IMR-90 (cell line): ENCODE results near the gene NHP2. TPM values are rescaled to one million over a fixed set of nuclear protein-coding genes. Genes with fewer than 3 reads are reported as not detected.

ENCODE experiments used
- ATAC-seq: fragments of 200-7000 bp; cut with Tn5 transposase; 2 replicates; pipeline ENCODE4 v1.9.1; 2020; ENCODE audit warnings: low read depth, mild to moderate bottlenecking, moderate library complexity
- BruUV-seq: library from RNA; stranded (reverse); fragments of 400-500 nt; replicated peaks from 2 replicates; lab custom pipeline; 2021; lab: Mats Ljungman, UMichigan
- CTCF ChIA-PET: fragments of 300-600 bp; formaldehyde crosslinking; extraction: SDS; loops from one replicate; lab custom pipeline; 2021; ENCODE audit warnings: antibody characterized with exemption; lab: Yijun Ruan, JAX
- POLR2A ChIA-PET: fragments of 300-600 bp; sonication (Branson Sonifier 250); formaldehyde crosslinking; loops from one replicate; lab custom pipeline; 2022; ENCODE audit warnings: antibody characterized with exemption; ENCODE audit not compliant: unreplicated experiment; lab: Charles Lee
- DNase-seq: peaks from one replicate; pipeline ENCODE4 v3.0.0; 2013
- H2AFZ ChIP-seq: replicated peaks from 2 replicates; pipeline ENCODE3; 2013; ENCODE audit warnings: low read length, mild to moderate bottlenecking; ENCODE audit not compliant: poor library complexity
- H2AK5ac ChIP-seq: 2 replicates; pipeline ENCODE4 v1.6.1; 2013; ENCODE audit warnings: low read depth, low read length, inconsistent platforms
- H2AK9ac ChIP-seq: replicated peaks from 2 replicates; pipeline ENCODE3; 2013; ENCODE audit warnings: mild to moderate bottlenecking, low read depth, low read length, moderate library complexity; ENCODE audit not compliant: poor library complexity
- H2BK120ac ChIP-seq: 2 replicates; pipeline ENCODE4 v1.6.1; 2013; ENCODE audit warnings: low read depth, low read length, inconsistent platforms
- H2BK15ac ChIP-seq: 3 replicates; pipeline ENCODE4 v1.6.1; 2013; ENCODE audit warnings: low read depth, low read length, inconsistent platforms
- H2BK20ac ChIP-seq: 2 replicates; pipeline ENCODE4 v1.6.1; 2013; ENCODE audit warnings: low read depth, mild to moderate bottlenecking, inconsistent platforms, low read length, moderate library complexity
- H2BK5ac ChIP-seq: 2 replicates; pipeline ENCODE4 v1.6.1; 2013; ENCODE audit warnings: mild to moderate bottlenecking, low read depth, low read length, inconsistent platforms; ENCODE audit not compliant: poor library complexity, severe bottlenecking
- H3K14ac ChIP-seq: replicated peaks from 2 replicates; pipeline ENCODE4 v1.6.1; 2013; ENCODE audit warnings: low read depth, low read length, inconsistent platforms
- H3K18ac ChIP-seq: 2 replicates; pipeline ENCODE4 v1.6.1; 2013; ENCODE audit warnings: low read depth, low read length, control low read depth
- H3K23ac ChIP-seq: 2 replicates; pipeline ENCODE4 v1.6.1; 2013; ENCODE audit warnings: low read depth, low read length, inconsistent platforms
- H3K27ac ChIP-seq: 2 replicates; pipeline ENCODE4 v1.5.1; 2013; ENCODE audit warnings: mild to moderate bottlenecking, control low read depth, low read length; ENCODE audit not compliant: insufficient read depth
- H3K27me3 ChIP-seq: 2 replicates; pipeline ENCODE4 v1.6.1; 2013; ENCODE audit warnings: low read length; ENCODE audit not compliant: control insufficient read depth, insufficient read depth
- H3K36me3 ChIP-seq: 2 replicates; pipeline ENCODE4 v1.6.1; 2013; ENCODE audit warnings: low read length, mixed read lengths; ENCODE audit not compliant: control insufficient read depth, insufficient read depth
- H3K4ac ChIP-seq: 2 replicates; pipeline ENCODE4 v1.6.1; 2013; ENCODE audit warnings: low read depth, low read length, inconsistent platforms
- H3K4me1 ChIP-seq: 2 replicates; pipeline ENCODE4 v1.6.1; 2013; ENCODE audit warnings: low read length, mixed read lengths; ENCODE audit not compliant: control insufficient read depth, insufficient read depth
- H3K4me2 ChIP-seq: 2 replicates; pipeline ENCODE4 v1.6.1; 2013; ENCODE audit warnings: low read depth, mild to moderate bottlenecking, control low read depth, low read length, moderate library complexity
- H3K4me3 ChIP-seq: 2 replicates; pipeline ENCODE4 v1.5.1; 2013; ENCODE audit warnings: low read depth, mild to moderate bottlenecking, control low read depth, low read length, moderate library complexity; ENCODE audit not compliant: insufficient read depth
- H3K56ac ChIP-seq: 2 replicates; pipeline ENCODE4 v1.6.1; 2013; ENCODE audit warnings: low read length, inconsistent platforms; ENCODE audit not compliant: insufficient read depth; ENCODE audit errors: extremely low read depth
- H3K79me1 ChIP-seq, 2 experiments: 2 replicates each; pipeline ENCODE4 v1.6.1; 2013; ENCODE audit warnings: low read length in 2 of 2, inconsistent platforms in 1 of 2, low read depth in 1 of 2
- H3K9ac ChIP-seq: 2 replicates; pipeline ENCODE4 v1.6.1; 2013; ENCODE audit warnings: low read depth, low read length, control low read depth
- H3K9me1 ChIP-seq: 2 replicates; pipeline ENCODE4 v1.6.1; 2013; ENCODE audit warnings: low read length, inconsistent platforms; ENCODE audit not compliant: insufficient read depth
- H3K9me3 ChIP-seq: 2 replicates; pipeline ENCODE4 v1.6.1; 2013; ENCODE audit warnings: low read length; ENCODE audit not compliant: control insufficient read depth, insufficient read depth
- H4K20me1 ChIP-seq: 2 replicates; pipeline ENCODE4 v1.6.1; 2013; ENCODE audit warnings: low read length, inconsistent platforms; ENCODE audit not compliant: insufficient read depth
- H4K5ac ChIP-seq: 2 replicates; pipeline ENCODE4 v1.6.1; 2013; ENCODE audit warnings: mild to moderate bottlenecking, low read depth, low read length, control low read depth
- H4K8ac ChIP-seq, 2 experiments: 2 replicates each; pipeline ENCODE4 v1.6.1; 2013; ENCODE audit warnings: low read depth in 2 of 2, low read length in 2 of 2, control low read depth in 1 of 2, inconsistent platforms in 1 of 2
- H4K91ac ChIP-seq: 2 replicates; pipeline ENCODE4 v1.6.1; 2013; ENCODE audit warnings: low read depth, low read length, inconsistent platforms; ENCODE audit not compliant: insufficient read depth
- BHLHE40 ChIP-seq: fragments of 150-350 bp; IDR thresholded peaks from 2 replicates; pipeline ENCODE4 v1.6.1; 2016; ENCODE audit warnings: mild to moderate bottlenecking, low read depth, low read length
- CEBPB ChIP-seq: IDR thresholded peaks from 2 replicates; pipeline ENCODE4 v1.6.1; 2012; ENCODE audit warnings: low read depth, low read length, improper control_type of control experiment
- CHD1 ChIP-seq: IDR thresholded peaks from 2 replicates; pipeline ENCODE4 v1.6.1; 2012; ENCODE audit warnings: low read depth, low read length, improper control_type of control experiment
- CTCF ChIP-seq: conservative IDR thresholded peaks from 2 replicates; pipeline ENCODE4 v1.5.1; 2012; ENCODE audit warnings: mild to moderate bottlenecking, low read depth, low read length, improper control_type of control experiment
- ELK1 ChIP-seq: fragments of 150-350 bp; IDR thresholded peaks from 2 replicates; pipeline ENCODE4 v1.6.1; 2016; ENCODE audit warnings: low read depth, mild to moderate bottlenecking, low read length, moderate library complexity, borderline replicate concordance
- FOS ChIP-seq: fragments of 150-350 bp; IDR thresholded peaks from 2 replicates; pipeline ENCODE4 v1.6.1; 2016; ENCODE audit warnings: low read depth, low read length
- MAFK ChIP-seq: IDR thresholded peaks from 2 replicates; pipeline ENCODE4 v1.6.1; 2012; ENCODE audit warnings: low read depth, low read length, improper control_type of control experiment
- MAZ ChIP-seq: IDR thresholded peaks from 2 replicates; pipeline ENCODE4 v1.6.1; 2012; ENCODE audit warnings: low read depth, mild to moderate bottlenecking, low read length, improper control_type of control experiment, moderate library complexity, borderline replicate concordance
- MXI1 ChIP-seq: IDR thresholded peaks from 2 replicates; pipeline ENCODE4 v1.6.1; 2012; ENCODE audit warnings: low read depth, mild to moderate bottlenecking, low read length, moderate library complexity, borderline replicate concordance
- NFE2L2 ChIP-seq: fragments of 150-350 bp; IDR thresholded peaks from 2 replicates; pipeline ENCODE4 v1.6.1; 2016; ENCODE audit warnings: low read depth, mild to moderate bottlenecking, low read length
- POLR2A ChIP-seq: IDR thresholded peaks from 2 replicates; pipeline ENCODE4 v1.6.1; 2012; ENCODE audit warnings: mild to moderate bottlenecking, low read depth, low read length
- RAD21 ChIP-seq: IDR thresholded peaks from 2 replicates; pipeline ENCODE4 v1.6.1; 2012; ENCODE audit warnings: low read length, improper control_type of control experiment
- RCOR1 ChIP-seq: IDR thresholded peaks from 2 replicates; pipeline ENCODE4 v1.6.1; 2012; ENCODE audit warnings: mild to moderate bottlenecking, low read length, improper control_type of control experiment; ENCODE audit not compliant: insufficient replicate concordance
- RFX5 ChIP-seq: IDR thresholded peaks from 2 replicates; pipeline ENCODE4 v1.8.0; 2012; ENCODE audit warnings: low read depth, mild to moderate bottlenecking, low read length, moderate library complexity
- SMC3 ChIP-seq: fragments of 150-350 bp; IDR thresholded peaks from 2 replicates; pipeline ENCODE4 v1.6.1; 2016; ENCODE audit warnings: low read depth, mild to moderate bottlenecking, antibody characterized with exemption, low read length, moderate library complexity
- WGBS, 2 experiments: methylation state at CpG; one replicate each; pipeline versions ENCODE4 v1.1.5 to v1.1.7; 2013; ENCODE audit warnings: missing lambda C conversion rate in 2 of 2; ENCODE audit not compliant: insufficient read length in 1 of 2; ENCODE audit errors: extremely low coverage in 2 of 2; 5-methylcytosine and 5-hydroxymethylcytosine counted together
- dilution Hi-C: fragments of 300-500 bp; cut with HindIII; formaldehyde crosslinking; loops from one replicate; pipeline ENCODE4 v1.14.3; 2018; ENCODE audit warnings: low sequenced_read_pairs; ENCODE audit not compliant: unreplicated experiment
- in situ Hi-C: fragments of 300-500 bp; cut with MboI; formaldehyde crosslinking; loops from 3 replicates; pipeline ENCODE4 v1.14.3; 2019; ENCODE audit warnings: low sequenced_read_pairs, inconsistent platforms, mixed read lengths
- intact Hi-C: fragments of 100-400 bp; cut with micrococcal nuclease; formaldehyde crosslinking; loops from 2 replicates; pipeline ENCODE4 v1.10.0; 2022
- polyA plus RNA-seq, 3 experiments: library from polyadenylated mRNA; depleted of rRNA; stranded (reverse); fragments of >200 nt; gene quantifications; 2 replicates each; pipeline ENCODE4 v1.2.3, GENCODE V29; 2012; ENCODE audit warnings: low replicate concordance in 1 of 3
- total RNA-seq: library from RNA; depleted of rRNA; stranded (reverse); fragments of >200 nt; gene quantifications from 2 replicates; pipeline ENCODE4 v1.2.3, GENCODE V29; 2012
- TF ChIP-seq, protein P1 (sequence below): fragments of 150-350 bp; IDR thresholded peaks from 2 replicates; pipeline ENCODE4 v1.6.1; 2017; ENCODE audit warnings: mild to moderate bottlenecking, antibody characterized with exemption, low read length, low read depth

The NHP2 gene
- total and polyA plus RNA-seq, 2 of the 4 experiments (the other 2 are of a cell fraction) = 180 to 278 TPM

DNA sequence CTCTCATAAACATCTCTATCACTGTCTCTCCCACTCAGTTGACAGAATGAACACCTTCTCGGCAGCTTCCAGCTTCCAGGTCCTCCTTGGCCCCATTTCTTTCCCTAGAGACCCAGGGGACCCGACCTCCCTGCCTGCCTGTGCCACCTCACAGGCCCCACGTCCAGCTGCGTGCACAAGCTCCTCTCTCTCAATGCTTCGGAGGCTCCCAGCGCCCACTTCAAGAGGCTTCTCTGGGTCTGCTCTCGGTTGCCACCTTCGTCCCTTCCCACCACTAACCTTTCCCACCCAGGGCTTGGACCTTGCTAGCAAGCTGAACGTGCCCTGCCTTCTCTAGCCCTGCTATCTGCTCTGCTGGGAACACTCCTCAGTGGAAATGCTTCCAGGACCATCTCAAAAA is 43.2 kb downstream of the NHP2 start:
- no peak overlapping the region for H3K14ac ChIP-seq
- in situ Hi-C loops = no loop called here
- H4K8ac ChIP-seq = no peak overlapping the region
- no peaks in the 10 kb centered on the region for H3K9me3 ChIP-seq
- no peak overlapping the region for H3K4me3 ChIP-seq
- no peaks in the 10 kb centered on the region for H3K36me3 ChIP-seq
- H3K18ac ChIP-seq = no peak overlapping the region
- no peak overlapping the region for H3K23ac ChIP-seq
- no peak overlapping the region for H4K91ac ChIP-seq
- no peak for TF ChIP-seq RFX5
- no peak for TF ChIP-seq ELK1
- no peak for TF ChIP-seq CEBPB
- no peak for TF ChIP-seq CHD1
- TF ChIP-seq RAD21 = no peak
- no peak for TF ChIP-seq SMC3
- no peak for TF ChIP-seq FOS
- TF ChIP-seq RCOR1 = no peak
- no peak for TF ChIP-seq MXI1
- no peak for TF ChIP-seq MAZ
- no peak for TF ChIP-seq CTCF
- no peak for TF ChIP-seq NFE2L2
- TF ChIP-seq, protein P1, sequence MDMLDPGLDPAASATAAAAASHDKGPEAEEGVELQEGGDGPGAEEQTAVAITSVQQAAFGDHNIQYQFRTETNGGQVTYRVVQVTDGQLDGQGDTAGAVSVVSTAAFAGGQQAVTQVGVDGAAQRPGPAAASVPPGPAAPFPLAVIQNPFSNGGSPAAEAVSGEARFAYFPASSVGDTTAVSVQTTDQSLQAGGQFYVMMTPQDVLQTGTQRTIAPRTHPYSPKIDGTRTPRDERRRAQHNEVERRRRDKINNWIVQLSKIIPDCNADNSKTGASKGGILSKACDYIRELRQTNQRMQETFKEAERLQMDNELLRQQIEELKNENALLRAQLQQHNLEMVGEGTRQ = no peak
- TF ChIP-seq MAFK = no peak
- no peak for TF ChIP-seq BHLHE40
- TF ChIP-seq POLR2A = no peak
- no peak overlapping the region for H2AFZ ChIP-seq
- no peak overlapping the region for H3K9ac ChIP-seq
- H3K27me3 ChIP-seq = peaks cover 46% of the 10 kb centered on the region
- no peak overlapping the region for H2AK5ac ChIP-seq
- 77% methylated on average over 8 of the region's 9 CpGs; no CpG with 5 or more reads in 1 of the 2 experiments for WGBS, 2 experiments
- intact Hi-C loops = no loop called here
- H3K27ac ChIP-seq = no peak overlapping the region
- H2BK20ac ChIP-seq = no peak overlapping the region
- CTCF ChIA-PET = no interaction called here
- no peak overlapping the region for H2BK15ac ChIP-seq
- DNase-seq (no peak), ATAC-seq (no peak)
- no TSS peak for BruUV-seq
- no peak overlapping the region for H3K56ac ChIP-seq
- H4K20me1 ChIP-seq = no peaks in the 10 kb centered on the region
- no peak overlapping the region for H3K4ac ChIP-seq
- POLR2A ChIA-PET = no interaction called here
- H3K4me2 ChIP-seq = no peak overlapping the region
- H2BK120ac ChIP-seq = no peak overlapping the region
- H3K9me1 ChIP-seq = no peaks in the 10 kb centered on the region
- no peak overlapping the region for H2AK9ac ChIP-seq
- no peak overlapping the region for H4K5ac ChIP-seq
- dilution Hi-C loops = no loop called here
- H3K4me1 ChIP-seq = no peaks in the 10 kb centered on the region; the same call in 1 of the 2 replicates
- H2BK5ac ChIP-seq = no peak overlapping the region
- H3K79me1 ChIP-seq = no peaks in the 10 kb centered on the region
